ENCODE data around the gene LYST.

GRCh38 chr1:235741294-235741693 is 125.4 kb downstream of the LYST start:
- TF ChIP-seq GABPA (IDR thresholded peaks at IDR 0.05; ENCODE audit: low read depth): no peak
- TF ChIP-seq, protein P1, sequence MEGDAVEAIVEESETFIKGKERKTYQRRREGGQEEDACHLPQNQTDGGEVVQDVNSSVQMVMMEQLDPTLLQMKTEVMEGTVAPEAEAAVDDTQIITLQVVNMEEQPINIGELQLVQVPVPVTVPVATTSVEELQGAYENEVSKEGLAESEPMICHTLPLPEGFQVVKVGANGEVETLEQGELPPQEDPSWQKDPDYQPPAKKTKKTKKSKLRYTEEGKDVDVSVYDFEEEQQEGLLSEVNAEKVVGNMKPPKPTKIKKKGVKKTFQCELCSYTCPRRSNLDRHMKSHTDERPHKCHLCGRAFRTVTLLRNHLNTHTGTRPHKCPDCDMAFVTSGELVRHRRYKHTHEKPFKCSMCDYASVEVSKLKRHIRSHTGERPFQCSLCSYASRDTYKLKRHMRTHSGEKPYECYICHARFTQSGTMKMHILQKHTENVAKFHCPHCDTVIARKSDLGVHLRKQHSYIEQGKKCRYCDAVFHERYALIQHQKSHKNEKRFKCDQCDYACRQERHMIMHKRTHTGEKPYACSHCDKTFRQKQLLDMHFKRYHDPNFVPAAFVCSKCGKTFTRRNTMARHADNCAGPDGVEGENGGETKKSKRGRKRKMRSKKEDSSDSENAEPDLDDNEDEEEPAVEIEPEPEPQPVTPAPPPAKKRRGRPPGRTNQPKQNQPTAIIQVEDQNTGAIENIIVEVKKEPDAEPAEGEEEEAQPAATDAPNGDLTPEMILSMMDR (IDR thresholded peaks at IDR 0.05; ENCODE audit: insufficient read depth, low read length): no peak
- TF ChIP-seq, protein P2, sequence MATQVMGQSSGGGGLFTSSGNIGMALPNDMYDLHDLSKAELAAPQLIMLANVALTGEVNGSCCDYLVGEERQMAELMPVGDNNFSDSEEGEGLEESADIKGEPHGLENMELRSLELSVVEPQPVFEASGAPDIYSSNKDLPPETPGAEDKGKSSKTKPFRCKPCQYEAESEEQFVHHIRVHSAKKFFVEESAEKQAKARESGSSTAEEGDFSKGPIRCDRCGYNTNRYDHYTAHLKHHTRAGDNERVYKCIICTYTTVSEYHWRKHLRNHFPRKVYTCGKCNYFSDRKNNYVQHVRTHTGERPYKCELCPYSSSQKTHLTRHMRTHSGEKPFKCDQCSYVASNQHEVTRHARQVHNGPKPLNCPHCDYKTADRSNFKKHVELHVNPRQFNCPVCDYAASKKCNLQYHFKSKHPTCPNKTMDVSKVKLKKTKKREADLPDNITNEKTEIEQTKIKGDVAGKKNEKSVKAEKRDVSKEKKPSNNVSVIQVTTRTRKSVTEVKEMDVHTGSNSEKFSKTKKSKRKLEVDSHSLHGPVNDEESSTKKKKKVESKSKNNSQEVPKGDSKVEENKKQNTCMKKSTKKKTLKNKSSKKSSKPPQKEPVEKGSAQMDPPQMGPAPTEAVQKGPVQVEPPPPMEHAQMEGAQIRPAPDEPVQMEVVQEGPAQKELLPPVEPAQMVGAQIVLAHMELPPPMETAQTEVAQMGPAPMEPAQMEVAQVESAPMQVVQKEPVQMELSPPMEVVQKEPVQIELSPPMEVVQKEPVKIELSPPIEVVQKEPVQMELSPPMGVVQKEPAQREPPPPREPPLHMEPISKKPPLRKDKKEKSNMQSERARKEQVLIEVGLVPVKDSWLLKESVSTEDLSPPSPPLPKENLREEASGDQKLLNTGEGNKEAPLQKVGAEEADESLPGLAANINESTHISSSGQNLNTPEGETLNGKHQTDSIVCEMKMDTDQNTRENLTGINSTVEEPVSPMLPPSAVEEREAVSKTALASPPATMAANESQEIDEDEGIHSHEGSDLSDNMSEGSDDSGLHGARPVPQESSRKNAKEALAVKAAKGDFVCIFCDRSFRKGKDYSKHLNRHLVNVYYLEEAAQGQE (IDR thresholded peaks at IDR 0.05; ENCODE audit: insufficient replicate concordance, low read depth): no peak
- no peak for TF ChIP-seq POLR2AphosphoS5 (IDR thresholded peaks at IDR 0.05; ENCODE audit: low read depth)
- no peak for TF ChIP-seq SPI1 (IDR thresholded peaks at IDR 0.05; ENCODE audit: borderline replicate concordance, low read depth)
